Nephron progenitor cell (in vitro differentiated cells): ENCODE results near the gene MYH9.

Experiments
- DNase-seq: peaks from one replicate; pipeline ENCODE4 v3.0.0; 2021
- H3K27ac Mint-ChIP-seq: 2 replicates; pipeline ENCODE4 v1.8.0; 2021; ENCODE audit warnings: mild to moderate bottlenecking, moderate library complexity, mixed read lengths
- H3K27me3 Mint-ChIP-seq: 2 replicates; pipeline ENCODE4 v1.8.0; 2021; ENCODE audit warnings: mild to moderate bottlenecking, low read depth, mixed read lengths; ENCODE audit not compliant: poor library complexity
- H3K36me3 Mint-ChIP-seq: 2 replicates; pipeline ENCODE4 v1.8.0; 2021; ENCODE audit warnings: low read depth, mixed read lengths
- H3K4me1 Mint-ChIP-seq: 2 replicates; pipeline ENCODE4 v1.8.0; 2021; ENCODE audit warnings: mixed read lengths
- H3K4me3 Mint-ChIP-seq: 2 replicates; pipeline ENCODE4 v1.8.0; 2021; ENCODE audit warnings: mild to moderate bottlenecking, moderate library complexity, mixed read lengths
- H3K9me3 Mint-ChIP-seq: 2 replicates; pipeline ENCODE4 v1.8.0; 2021; ENCODE audit warnings: mild to moderate bottlenecking, moderate library complexity, mixed read lengths
- CTCF ChIP-seq: fragments of 200-600 bp; sonication (generic); IDR thresholded peaks from 2 replicates; pipeline ENCODE4 v1.5.0; 2021; ENCODE audit warnings: antibody characterized with exemption

The MYH9 gene

DNA sequence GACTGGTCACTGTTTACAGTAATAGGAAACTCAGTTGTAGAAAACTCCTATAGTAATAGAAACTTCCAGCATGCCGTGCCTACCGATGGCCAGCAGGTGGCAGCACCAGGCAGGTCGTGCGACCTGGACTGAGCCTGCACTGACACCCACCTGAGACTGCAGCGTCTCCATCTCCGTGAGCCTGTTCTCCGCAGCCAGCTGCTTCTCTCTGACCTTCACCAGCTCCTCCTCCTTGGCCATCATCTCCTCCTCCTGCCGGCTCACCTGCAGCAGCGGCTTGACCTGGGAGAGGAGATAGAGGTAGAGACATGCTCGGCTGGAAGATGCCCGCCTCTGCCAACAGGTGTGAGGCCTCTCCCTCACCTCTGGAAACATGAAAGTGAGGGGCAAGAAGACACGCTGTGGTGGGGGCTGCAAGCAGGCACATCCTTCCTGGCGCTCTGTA lies 86.4 kb downstream of the MYH9 start:
- peak; percentile 86 for DNase-seq
- Mint-ChIP-seq H3K36me3 (peaks cover 57% of the 10 kb centered on the region), H3K4me1 (no peaks in the 10 kb centered on the region), H3K27me3 (no peaks in the 10 kb centered on the region), H3K9me3 (no peaks in the 10 kb centered on the region), H3K27ac (peak overlapping the region; percentile 69), H3K4me3 (no peak overlapping the region)
- TF ChIP-seq CTCF, result peak; percentile 94

GRCh38 chr22:36300396-36301212 lies 87.2 kb downstream of the MYH9 start:
- no peaks in the 10 kb centered on the region for H3K4me1 Mint-ChIP-seq
- no peak overlapping the region for H3K4me3 Mint-ChIP-seq
- no peak overlapping the region for H3K27ac Mint-ChIP-seq
- no peaks in the 10 kb centered on the region for H3K27me3 Mint-ChIP-seq
- H3K36me3 Mint-ChIP-seq, result peaks cover 61% of the 10 kb centered on the region
- no peak for TF ChIP-seq CTCF
- H3K9me3 Mint-ChIP-seq, result no peaks in the 10 kb centered on the region
- no peak for DNase-seq

DNA sequence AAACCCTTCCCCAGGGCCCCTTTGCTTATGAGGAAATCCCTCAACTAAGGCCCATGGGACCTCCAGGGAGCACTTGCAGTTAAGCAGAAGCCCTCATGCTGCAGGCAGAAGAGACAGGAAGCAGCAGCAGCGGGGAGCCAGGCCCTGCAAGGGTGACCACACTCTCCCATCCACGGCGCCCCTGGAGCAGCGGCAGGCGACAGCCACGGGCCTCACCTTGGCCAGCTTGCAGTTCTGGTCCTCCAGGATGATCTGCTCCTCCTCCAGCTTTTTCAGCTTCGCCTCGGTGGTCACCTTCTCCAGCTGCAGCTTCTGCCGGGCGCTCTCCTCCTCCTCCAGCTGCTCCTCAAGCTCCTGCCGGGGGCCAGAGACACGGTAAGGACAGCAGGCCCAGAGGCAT lies 87.9 kb downstream of the MYH9 start:
- Mint-ChIP-seq H3K27ac (no peak overlapping the region), H3K4me1 (no peaks in the 10 kb centered on the region), H3K9me3 (no peaks in the 10 kb centered on the region), H3K4me3 (no peak overlapping the region), H3K36me3 (peaks cover 63% of the 10 kb centered on the region), H3K27me3 (no peaks in the 10 kb centered on the region)
- no peak for TF ChIP-seq CTCF
- DNase-seq, result no peak

- no peak for DNase-seq
- TF ChIP-seq CTCF, result no peak
- no peak overlapping the region for H3K4me3 Mint-ChIP-seq
- peaks cover 68% of the 10 kb centered on the region for H3K36me3 Mint-ChIP-seq
- no peaks in the 10 kb centered on the region for H3K4me1 Mint-ChIP-seq
- no peaks in the 10 kb centered on the region for H3K9me3 Mint-ChIP-seq
- no peak overlapping the region for H3K27ac Mint-ChIP-seq
- H3K27me3 Mint-ChIP-seq, result no peaks in the 10 kb centered on the region
Observed at GRCh38 chr22:36299295-36299694, 88.5 kb downstream of the MYH9 start.

GRCh38 chr22:36298601-36299000 lies 89.2 kb downstream of the MYH9 start:
- peaks cover 69% of the 10 kb centered on the region for H3K36me3 Mint-ChIP-seq

More at GRCh38 chr22:36298601-36299000, 89.2 kb downstream of the MYH9 start:
- Mint-ChIP-seq H3K4me3 (no peak overlapping the region), H3K27me3 (no peaks in the 10 kb centered on the region), H3K9me3 (no peaks in the 10 kb centered on the region), H3K4me1 (no peaks in the 10 kb centered on the region), H3K27ac (no peak overlapping the region)
- DNase-seq, result no peak
- no peak for TF ChIP-seq CTCF
